B cell (primary cell): ENCODE results near the gene EFR3B. TPM values are rescaled to one million over a fixed set of nuclear protein-coding genes. Genes with fewer than 3 reads are reported as not detected.

Experiments
- ATAC-seq: fragments of 200-7000 bp; cut with Tn5 transposase; one replicate; pipeline ENCODE4 v1.10.0; 2021; ENCODE audit warnings: low read depth, mild to moderate bottlenecking, moderate number of reproducible peaks, moderate library complexity
- CTCF ChIA-PET: fragments of 350-600 bp; sonication (Branson Sonifier 250); formaldehyde crosslinking; loops from one replicate; lab custom pipeline; 2021; ENCODE audit warnings: antibody characterized with exemption, inconsistent platforms; lab: Charles Lee
- POLR2A ChIA-PET: fragments of 350-600 bp; sonication (Branson Sonifier 250); formaldehyde crosslinking; loops from one replicate; lab custom pipeline; 2021; ENCODE audit warnings: antibody characterized with exemption; lab: Charles Lee
- DNase-seq: peaks from one replicate; pipeline ENCODE4 v3.0.0; 2013
- H2AFZ ChIP-seq: 2 replicates; pipeline ENCODE4 v1.6.1; 2012; ENCODE audit warnings: mild to moderate bottlenecking, low read depth, low read length; ENCODE audit not compliant: insufficient read depth, poor library complexity, severe bottlenecking
- H3K27ac ChIP-seq, 2 donors: 1 replicate in 1 of 2; 2 replicates in 1 of 2; pipeline ENCODE4 v1.5.1; 2012 to 2013; ENCODE audit warnings: low read length in 2 of 2, mild to moderate bottlenecking in 2 of 2, moderate library complexity in 1 of 2
- H3K27me3 ChIP-seq, 4 experiments: fragments of 200-600 bp in 1 of 4; sonication (generic) in 1 of 4; replicated peaks in 1 of 4; 1 replicate in 2 of 4; 2 replicates in 2 of 4; pipeline versions ENCODE4 v1.6.1 to v1.7.0; 2013 to 2016; ENCODE audit warnings: low read length in 3 of 4, mild to moderate bottlenecking in 2 of 4, mixed read lengths in 1 of 4, moderate library complexity in 1 of 4; ENCODE audit not compliant: insufficient read depth in 4 of 4, control insufficient read depth in 3 of 4; ENCODE audit errors: control extremely low read depth in 1 of 4
- H3K36me3 ChIP-seq, 2 experiments: replicated peaks in 1 of 2; 1 replicate in 1 of 2; 2 replicates in 1 of 2; pipeline versions ENCODE4 v1.6.1 to v1.7.1; 2013; ENCODE audit warnings: low read length in 1 of 2; ENCODE audit not compliant: insufficient read depth in 2 of 2, control insufficient read depth in 1 of 2; ENCODE audit errors: control extremely low read depth in 1 of 2, extremely low read depth in 1 of 2
- H3K4me1 ChIP-seq, 2 donors: fragments of 200-600 bp in 1 of 2; sonication (generic) in 1 of 2; 1 replicate in 1 of 2; 2 replicates in 1 of 2; pipeline versions ENCODE4 v1.5.1 to v1.6.1; 2013 to 2017; ENCODE audit warnings: low read length in 2 of 2; ENCODE audit not compliant: control insufficient read depth in 2 of 2, insufficient read depth in 2 of 2
- H3K4me2 ChIP-seq: replicated peaks from 2 replicates; pipeline ENCODE3; 2012; ENCODE audit warnings: mild to moderate bottlenecking, low read depth, low read length; ENCODE audit not compliant: poor library complexity, severe bottlenecking
- H3K4me3 ChIP-seq, 5 experiments: fragments of 200-600 bp in 1 of 5; sonication (generic) in 1 of 5; 1 replicate in 3 of 5; 2 replicates in 2 of 5; pipeline versions ENCODE4 v1.5.1 to v1.7.0; 2011 to 2016; ENCODE audit warnings: low read length in 4 of 5, mild to moderate bottlenecking in 4 of 5, low read depth in 2 of 5, control low read depth in 1 of 5, moderate library complexity in 1 of 5; ENCODE audit not compliant: insufficient read depth in 1 of 5; ENCODE audit errors: control extremely low read depth in 1 of 5, extremely low read depth in 1 of 5
- H3K79me2 ChIP-seq: fragments of 200-600 bp; sonication (generic); one replicate; pipeline ENCODE4 v1.6.0; 2016; ENCODE audit warnings: low read length; ENCODE audit not compliant: control insufficient read depth, insufficient read depth
- H3K9ac ChIP-seq: fragments of 200-600 bp; sonication (generic); 2 replicates; pipeline ENCODE4 v1.6.1; 2017; ENCODE audit warnings: mild to moderate bottlenecking, low read length, moderate library complexity
- H3K9me3 ChIP-seq, 3 donors: one replicate each; pipeline versions ENCODE4 v1.6.1 to v1.7.1; 2013; ENCODE audit warnings: low read length in 2 of 3; ENCODE audit not compliant: control insufficient read depth in 2 of 3, insufficient read depth in 1 of 3; ENCODE audit errors: control extremely low read depth in 1 of 3
- H4K20me1 ChIP-seq: 2 replicates; pipeline ENCODE4 v1.6.0; 2012; ENCODE audit warnings: mild to moderate bottlenecking, low read length; ENCODE audit not compliant: insufficient read depth, control insufficient read depth, poor library complexity, severe bottlenecking
- H3K27ac Mint-ChIP-seq: one replicate; pipeline ENCODE4 v1.8.0; 2021; ENCODE audit warnings: mixed read lengths
- H3K27me3 Mint-ChIP-seq: one replicate; pipeline ENCODE4 v1.8.0; 2021; ENCODE audit warnings: mixed read lengths
- H3K4me1 Mint-ChIP-seq: one replicate; pipeline ENCODE4 v1.8.0; 2021; ENCODE audit warnings: mixed read lengths
- H3K4me3 Mint-ChIP-seq: one replicate; pipeline ENCODE4 v1.8.0; 2021; ENCODE audit warnings: mixed read lengths
- H3K9me3 Mint-ChIP-seq: one replicate; pipeline ENCODE4 v1.8.0; 2022; ENCODE audit warnings: mixed read lengths; ENCODE audit not compliant: insufficient read depth
- EZH2 ChIP-seq: IDR thresholded peaks from 2 replicates; pipeline ENCODE4 v1.6.1; 2012; ENCODE audit warnings: borderline replicate concordance, low read depth, mild to moderate bottlenecking, moderate library complexity, low read length; ENCODE audit not compliant: insufficient read depth, poor library complexity, severe bottlenecking
- WGBS: methylation state at CpG from one replicate; pipeline ENCODE4 v1.1.5; 2013; ENCODE audit warnings: missing lambda C conversion rate; ENCODE audit not compliant: insufficient coverage; 5-methylcytosine and 5-hydroxymethylcytosine counted together
- intact Hi-C: fragments of 100-400 bp; cut with micrococcal nuclease; formaldehyde crosslinking; loops from one replicate; pipeline ENCODE4 v1.10.0; 2022
- polyA plus RNA-seq: library from polyadenylated mRNA; depleted of rRNA; stranded (reverse); fragments of >200 nt; gene quantifications from 2 replicates; pipeline ENCODE4 v1.2.3, GENCODE V29; 2012
- total RNA-seq, 2 donors: library from RNA; stranded (reverse); fragments of 120-200 nt in 1 of 2; gene quantifications; 1 replicate in 1 of 2; 2 replicates in 1 of 2; pipeline versions ENCODE4 v1.2.3 to v1.2.4, GENCODE V29; 2013 to 2022
- TF ChIP-seq, protein P1 (sequence below): fragments of 200-600 bp; IDR thresholded peaks from one replicate; pipeline ENCODE4 v1.8.0; 2022; ENCODE audit warnings: antibody characterized with exemption, mild to moderate bottlenecking

Gene EFR3B
- total and polyA plus RNA-seq, 2 donors (not counting 1 experiment from before 2014, with no cell fraction given) = 0.15 TPM; not detected in 1

DNA sequence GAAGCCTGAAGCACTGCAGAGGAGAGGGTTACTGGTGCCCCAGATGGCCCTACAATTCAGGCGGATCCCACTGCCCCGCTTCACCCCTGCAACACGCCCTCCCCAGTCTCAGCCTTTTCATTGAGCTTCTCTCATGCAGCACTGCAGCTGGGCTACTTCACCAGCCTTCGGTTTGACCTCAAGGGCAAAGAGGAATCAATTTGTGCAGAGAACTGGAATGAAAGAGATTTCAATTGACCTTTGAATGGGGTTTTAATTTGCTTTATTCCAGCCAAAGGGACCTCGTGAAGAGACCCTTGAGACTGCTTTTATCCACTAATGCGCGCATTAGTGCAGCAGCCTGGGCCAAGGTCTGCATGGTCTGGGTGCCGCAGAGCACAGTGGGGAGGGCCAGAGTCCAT, 135.3 kb downstream of the EFR3B start:
- peaks cover 0 to 30% (median 4%) of the 10 kb centered on the region in 4 experiments for H3K27me3 ChIP-seq
- TF ChIP-seq, protein P1, sequence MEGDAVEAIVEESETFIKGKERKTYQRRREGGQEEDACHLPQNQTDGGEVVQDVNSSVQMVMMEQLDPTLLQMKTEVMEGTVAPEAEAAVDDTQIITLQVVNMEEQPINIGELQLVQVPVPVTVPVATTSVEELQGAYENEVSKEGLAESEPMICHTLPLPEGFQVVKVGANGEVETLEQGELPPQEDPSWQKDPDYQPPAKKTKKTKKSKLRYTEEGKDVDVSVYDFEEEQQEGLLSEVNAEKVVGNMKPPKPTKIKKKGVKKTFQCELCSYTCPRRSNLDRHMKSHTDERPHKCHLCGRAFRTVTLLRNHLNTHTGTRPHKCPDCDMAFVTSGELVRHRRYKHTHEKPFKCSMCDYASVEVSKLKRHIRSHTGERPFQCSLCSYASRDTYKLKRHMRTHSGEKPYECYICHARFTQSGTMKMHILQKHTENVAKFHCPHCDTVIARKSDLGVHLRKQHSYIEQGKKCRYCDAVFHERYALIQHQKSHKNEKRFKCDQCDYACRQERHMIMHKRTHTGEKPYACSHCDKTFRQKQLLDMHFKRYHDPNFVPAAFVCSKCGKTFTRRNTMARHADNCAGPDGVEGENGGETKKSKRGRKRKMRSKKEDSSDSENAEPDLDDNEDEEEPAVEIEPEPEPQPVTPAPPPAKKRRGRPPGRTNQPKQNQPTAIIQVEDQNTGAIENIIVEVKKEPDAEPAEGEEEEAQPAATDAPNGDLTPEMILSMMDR = no peak
- TF ChIP-seq EZH2 = no peak
- H3K27ac Mint-ChIP-seq = no peak overlapping the region
- no peaks in the 10 kb centered on the region for H4K20me1 ChIP-seq
- H3K4me3 ChIP-seq = no peak overlapping the region
- peaks cover 31% of the 10 kb centered on the region for H3K27me3 Mint-ChIP-seq
- intact Hi-C loops = no loop called here
- no peaks in the 10 kb centered on the region for H3K79me2 ChIP-seq
- 85% methylated on average over 7 of the region's 8 CpGs for WGBS
- no peak for ATAC-seq
- H3K36me3 ChIP-seq = no peaks in the 10 kb centered on the region
- H3K27ac ChIP-seq = no peak overlapping the region
- no peak overlapping the region for H2AFZ ChIP-seq
- H3K4me2 ChIP-seq = no peak overlapping the region
- no peaks in the 10 kb centered on the region for H3K9me3 ChIP-seq
- H3K9ac ChIP-seq = no peak overlapping the region
- ChIA-PET CTCF (interaction anchor here (1.6 kb wide), 1 partner anchor 11 kb away, joined by 5 read pairs; no protein-coding TSS in a partner anchor), POLR2A (no interaction called here)
- no peak overlapping the region for H3K4me3 Mint-ChIP-seq
- H3K4me1 Mint-ChIP-seq = no peaks in the 10 kb centered on the region
- H3K9me3 Mint-ChIP-seq = no peaks in the 10 kb centered on the region
- no peak for DNase-seq
- no peaks in the 10 kb centered on the region for H3K4me1 ChIP-seq

DNA sequence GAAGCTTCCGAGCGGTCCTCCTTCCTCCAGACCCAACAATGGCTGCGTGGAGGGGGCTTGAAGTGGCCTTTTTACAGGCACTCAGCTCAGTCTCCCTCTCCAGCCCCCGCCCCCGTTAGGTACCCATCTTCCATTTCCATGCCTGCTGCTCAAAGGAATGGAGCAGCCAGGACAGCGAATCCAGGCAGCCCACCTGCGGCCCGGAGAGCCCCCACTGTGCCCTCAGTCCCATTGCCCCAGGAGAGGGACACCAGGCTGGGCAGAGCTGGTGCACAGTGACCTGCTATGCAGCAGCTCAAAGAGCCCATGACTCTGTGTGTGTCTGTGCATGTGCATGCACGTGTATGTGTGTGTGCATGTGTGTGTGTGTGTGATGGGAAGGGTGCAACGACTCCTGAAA, 137.1 kb downstream of the EFR3B start:
- no peak overlapping the region for H3K4me2 ChIP-seq
- H3K9me3 Mint-ChIP-seq = no peaks in the 10 kb centered on the region
- TF ChIP-seq EZH2 = no peak
- TF ChIP-seq, protein P1 = no peak
- DNase-seq (no peak), ATAC-seq (no peak)
- H3K27ac ChIP-seq = no peak overlapping the region
- no peaks in the 10 kb centered on the region for H3K4me1 Mint-ChIP-seq
- no peak overlapping the region for H3K4me3 ChIP-seq
- H4K20me1 ChIP-seq = no peaks in the 10 kb centered on the region
- 92% methylated on average over 7 of the region's 10 CpGs for WGBS
- H3K36me3 ChIP-seq = no peaks in the 10 kb centered on the region
- peaks cover 24% of the 10 kb centered on the region for H3K27me3 Mint-ChIP-seq
- H3K9ac ChIP-seq = no peak overlapping the region
- H3K79me2 ChIP-seq = no peaks in the 10 kb centered on the region
- CTCF ChIA-PET = interaction anchor here (1.4 kb wide), 1 partner anchor 18 kb away, joined by 4 read pairs; no protein-coding TSS in a partner anchor
- H3K9me3 ChIP-seq = no peaks in the 10 kb centered on the region
- intact Hi-C loops = no loop called here
- H3K27me3 ChIP-seq = peaks cover 0 to 30% (median 4%) of the 10 kb centered on the region in 4 experiments
- no peaks in the 10 kb centered on the region for H3K4me1 ChIP-seq
- no peak overlapping the region for H2AFZ ChIP-seq
- no peak overlapping the region for H3K27ac Mint-ChIP-seq
- POLR2A ChIA-PET = no interaction called here
- H3K4me3 Mint-ChIP-seq = no peak overlapping the region
